IMR-90 (cell line): ENCODE data around the gene COL17A1. TPM values are rescaled to one million over a fixed set of nuclear protein-coding genes. Genes with fewer than 3 reads are reported as not detected.

ENCODE experiments used
- ATAC-seq: fragments of 200-7000 bp; cut with Tn5 transposase; 2 replicates; pipeline ENCODE4 v1.9.1; 2020; ENCODE audit warnings: low read depth, mild to moderate bottlenecking, moderate library complexity
- BruUV-seq: library from RNA; stranded (reverse); fragments of 400-500 nt; replicated peaks from 2 replicates; lab custom pipeline; 2021; lab: Mats Ljungman, UMichigan
- CTCF ChIA-PET: fragments of 300-600 bp; formaldehyde crosslinking; extraction: SDS; loops from one replicate; lab custom pipeline; 2021; ENCODE audit warnings: antibody characterized with exemption; lab: Yijun Ruan, JAX
- POLR2A ChIA-PET: fragments of 300-600 bp; sonication (Branson Sonifier 250); formaldehyde crosslinking; loops from one replicate; lab custom pipeline; 2022; ENCODE audit warnings: antibody characterized with exemption; ENCODE audit not compliant: unreplicated experiment; lab: Charles Lee
- DNase-seq: peaks from one replicate; pipeline ENCODE4 v3.0.0; 2013
- H2AFZ ChIP-seq: replicated peaks from 2 replicates; pipeline ENCODE3; 2013; ENCODE audit warnings: low read length, mild to moderate bottlenecking; ENCODE audit not compliant: poor library complexity
- H2AK5ac ChIP-seq: 2 replicates; pipeline ENCODE4 v1.6.1; 2013; ENCODE audit warnings: low read depth, low read length, inconsistent platforms
- H2AK9ac ChIP-seq: replicated peaks from 2 replicates; pipeline ENCODE3; 2013; ENCODE audit warnings: mild to moderate bottlenecking, low read depth, low read length, moderate library complexity; ENCODE audit not compliant: poor library complexity
- H2BK120ac ChIP-seq: 2 replicates; pipeline ENCODE4 v1.6.1; 2013; ENCODE audit warnings: low read depth, low read length, inconsistent platforms
- H2BK15ac ChIP-seq: 3 replicates; pipeline ENCODE4 v1.6.1; 2013; ENCODE audit warnings: low read depth, low read length, inconsistent platforms
- H2BK20ac ChIP-seq: 2 replicates; pipeline ENCODE4 v1.6.1; 2013; ENCODE audit warnings: low read depth, mild to moderate bottlenecking, inconsistent platforms, low read length, moderate library complexity
- H2BK5ac ChIP-seq: 2 replicates; pipeline ENCODE4 v1.6.1; 2013; ENCODE audit warnings: mild to moderate bottlenecking, low read depth, low read length, inconsistent platforms; ENCODE audit not compliant: poor library complexity, severe bottlenecking
- H3K14ac ChIP-seq: replicated peaks from 2 replicates; pipeline ENCODE4 v1.6.1; 2013; ENCODE audit warnings: low read depth, low read length, inconsistent platforms
- H3K18ac ChIP-seq: 2 replicates; pipeline ENCODE4 v1.6.1; 2013; ENCODE audit warnings: low read depth, low read length, control low read depth
- H3K23ac ChIP-seq: 2 replicates; pipeline ENCODE4 v1.6.1; 2013; ENCODE audit warnings: low read depth, low read length, inconsistent platforms
- H3K27ac ChIP-seq: 2 replicates; pipeline ENCODE4 v1.5.1; 2013; ENCODE audit warnings: mild to moderate bottlenecking, control low read depth, low read length; ENCODE audit not compliant: insufficient read depth
- H3K27me3 ChIP-seq: 2 replicates; pipeline ENCODE4 v1.6.1; 2013; ENCODE audit warnings: low read length; ENCODE audit not compliant: control insufficient read depth, insufficient read depth
- H3K36me3 ChIP-seq: 2 replicates; pipeline ENCODE4 v1.6.1; 2013; ENCODE audit warnings: low read length, mixed read lengths; ENCODE audit not compliant: control insufficient read depth, insufficient read depth
- H3K4ac ChIP-seq: 2 replicates; pipeline ENCODE4 v1.6.1; 2013; ENCODE audit warnings: low read depth, low read length, inconsistent platforms
- H3K4me1 ChIP-seq: 2 replicates; pipeline ENCODE4 v1.6.1; 2013; ENCODE audit warnings: low read length, mixed read lengths; ENCODE audit not compliant: control insufficient read depth, insufficient read depth
- H3K4me2 ChIP-seq: 2 replicates; pipeline ENCODE4 v1.6.1; 2013; ENCODE audit warnings: low read depth, mild to moderate bottlenecking, control low read depth, low read length, moderate library complexity
- H3K4me3 ChIP-seq: 2 replicates; pipeline ENCODE4 v1.5.1; 2013; ENCODE audit warnings: low read depth, mild to moderate bottlenecking, control low read depth, low read length, moderate library complexity; ENCODE audit not compliant: insufficient read depth
- H3K56ac ChIP-seq: 2 replicates; pipeline ENCODE4 v1.6.1; 2013; ENCODE audit warnings: low read length, inconsistent platforms; ENCODE audit not compliant: insufficient read depth; ENCODE audit errors: extremely low read depth
- H3K79me1 ChIP-seq, 2 experiments: 2 replicates each; pipeline ENCODE4 v1.6.1; 2013; ENCODE audit warnings: low read length in 2 of 2, inconsistent platforms in 1 of 2, low read depth in 1 of 2
- H3K9ac ChIP-seq: 2 replicates; pipeline ENCODE4 v1.6.1; 2013; ENCODE audit warnings: low read depth, low read length, control low read depth
- H3K9me1 ChIP-seq: 2 replicates; pipeline ENCODE4 v1.6.1; 2013; ENCODE audit warnings: low read length, inconsistent platforms; ENCODE audit not compliant: insufficient read depth
- H3K9me3 ChIP-seq: 2 replicates; pipeline ENCODE4 v1.6.1; 2013; ENCODE audit warnings: low read length; ENCODE audit not compliant: control insufficient read depth, insufficient read depth
- H4K20me1 ChIP-seq: 2 replicates; pipeline ENCODE4 v1.6.1; 2013; ENCODE audit warnings: low read length, inconsistent platforms; ENCODE audit not compliant: insufficient read depth
- H4K5ac ChIP-seq: 2 replicates; pipeline ENCODE4 v1.6.1; 2013; ENCODE audit warnings: mild to moderate bottlenecking, low read depth, low read length, control low read depth
- H4K8ac ChIP-seq, 2 experiments: 2 replicates each; pipeline ENCODE4 v1.6.1; 2013; ENCODE audit warnings: low read depth in 2 of 2, low read length in 2 of 2, control low read depth in 1 of 2, inconsistent platforms in 1 of 2
- H4K91ac ChIP-seq: 2 replicates; pipeline ENCODE4 v1.6.1; 2013; ENCODE audit warnings: low read depth, low read length, inconsistent platforms; ENCODE audit not compliant: insufficient read depth
- CEBPB ChIP-seq: IDR thresholded peaks from 2 replicates; pipeline ENCODE4 v1.6.1; 2012; ENCODE audit warnings: low read depth, low read length, improper control_type of control experiment
- CTCF ChIP-seq: conservative IDR thresholded peaks from 2 replicates; pipeline ENCODE4 v1.5.1; 2012; ENCODE audit warnings: mild to moderate bottlenecking, low read depth, low read length, improper control_type of control experiment
- ELK1 ChIP-seq: fragments of 150-350 bp; IDR thresholded peaks from 2 replicates; pipeline ENCODE4 v1.6.1; 2016; ENCODE audit warnings: low read depth, mild to moderate bottlenecking, low read length, moderate library complexity, borderline replicate concordance
- FOS ChIP-seq: fragments of 150-350 bp; IDR thresholded peaks from 2 replicates; pipeline ENCODE4 v1.6.1; 2016; ENCODE audit warnings: low read depth, low read length
- MAFK ChIP-seq: IDR thresholded peaks from 2 replicates; pipeline ENCODE4 v1.6.1; 2012; ENCODE audit warnings: low read depth, low read length, improper control_type of control experiment
- MAZ ChIP-seq: IDR thresholded peaks from 2 replicates; pipeline ENCODE4 v1.6.1; 2012; ENCODE audit warnings: low read depth, mild to moderate bottlenecking, low read length, improper control_type of control experiment, moderate library complexity, borderline replicate concordance
- MXI1 ChIP-seq: IDR thresholded peaks from 2 replicates; pipeline ENCODE4 v1.6.1; 2012; ENCODE audit warnings: low read depth, mild to moderate bottlenecking, low read length, moderate library complexity, borderline replicate concordance
- POLR2A ChIP-seq: IDR thresholded peaks from 2 replicates; pipeline ENCODE4 v1.6.1; 2012; ENCODE audit warnings: mild to moderate bottlenecking, low read depth, low read length
- RAD21 ChIP-seq: IDR thresholded peaks from 2 replicates; pipeline ENCODE4 v1.6.1; 2012; ENCODE audit warnings: low read length, improper control_type of control experiment
- RCOR1 ChIP-seq: IDR thresholded peaks from 2 replicates; pipeline ENCODE4 v1.6.1; 2012; ENCODE audit warnings: mild to moderate bottlenecking, low read length, improper control_type of control experiment; ENCODE audit not compliant: insufficient replicate concordance
- RFX5 ChIP-seq: IDR thresholded peaks from 2 replicates; pipeline ENCODE4 v1.8.0; 2012; ENCODE audit warnings: low read depth, mild to moderate bottlenecking, low read length, moderate library complexity
- SMC3 ChIP-seq: fragments of 150-350 bp; IDR thresholded peaks from 2 replicates; pipeline ENCODE4 v1.6.1; 2016; ENCODE audit warnings: low read depth, mild to moderate bottlenecking, antibody characterized with exemption, low read length, moderate library complexity
- WGBS, 2 experiments: methylation state at CpG; one replicate each; pipeline versions ENCODE4 v1.1.5 to v1.1.7; 2013; ENCODE audit warnings: missing lambda C conversion rate in 2 of 2; ENCODE audit not compliant: insufficient read length in 1 of 2; ENCODE audit errors: extremely low coverage in 2 of 2; 5-methylcytosine and 5-hydroxymethylcytosine counted together
- dilution Hi-C: fragments of 300-500 bp; cut with HindIII; formaldehyde crosslinking; loops from one replicate; pipeline ENCODE4 v1.14.3; 2018; ENCODE audit warnings: low sequenced_read_pairs; ENCODE audit not compliant: unreplicated experiment
- in situ Hi-C: fragments of 300-500 bp; cut with MboI; formaldehyde crosslinking; loops from 3 replicates; pipeline ENCODE4 v1.14.3; 2019; ENCODE audit warnings: low sequenced_read_pairs, inconsistent platforms, mixed read lengths
- intact Hi-C: fragments of 100-400 bp; cut with micrococcal nuclease; formaldehyde crosslinking; loops from 2 replicates; pipeline ENCODE4 v1.10.0; 2022
- polyA plus RNA-seq, 3 experiments: library from polyadenylated mRNA; depleted of rRNA; stranded (reverse); fragments of >200 nt; gene quantifications; 2 replicates each; pipeline ENCODE4 v1.2.3, GENCODE V29; 2012; ENCODE audit warnings: low replicate concordance in 1 of 3
- total RNA-seq: library from RNA; depleted of rRNA; stranded (reverse); fragments of >200 nt; gene quantifications from 2 replicates; pipeline ENCODE4 v1.2.3, GENCODE V29; 2012

Gene COL17A1
- total and polyA plus RNA-seq, 2 of the 4 experiments (the other 2 are of a cell fraction) = 0.14 to 0.18 TPM

GRCh38 chr10:104040862-104041789 is 44.6 kb downstream of the COL17A1 start:
- H3K9me1 ChIP-seq = peaks cover 6% of the 10 kb centered on the region; the same call in 1 of the 2 replicates

More at GRCh38 chr10:104040862-104041789, 44.6 kb downstream of the COL17A1 start:
- Histone ChIP-seq H3K4me1 (no peaks in the 10 kb centered on the region), H2AK5ac (no peak overlapping the region), H3K36me3 (no peaks in the 10 kb centered on the region), H3K9me3 (no peaks in the 10 kb centered on the region), H3K14ac (no peak overlapping the region), H3K4ac (no peak overlapping the region), H3K56ac (no peak overlapping the region), H4K91ac (no peak overlapping the region), H3K18ac (no peak overlapping the region), H2BK15ac (no peak overlapping the region), H3K4me3 (no peak overlapping the region), H3K27me3 (no peaks in the 10 kb centered on the region), H2BK5ac (no peak overlapping the region), H3K23ac (no peak overlapping the region), H3K79me1 (no peaks in the 10 kb centered on the region), H4K8ac (no peak overlapping the region), H3K27ac (no peak overlapping the region), H3K4me2 (no peak overlapping the region), H4K20me1 (no peaks in the 10 kb centered on the region), H3K9ac (no peak overlapping the region), H2AFZ (no peak overlapping the region), H2BK120ac (no peak overlapping the region), H4K5ac (no peak overlapping the region), H2BK20ac (no peak overlapping the region), H2AK9ac (no peak overlapping the region)
- no peak for DNase-seq
- dilution Hi-C loops (no loop called here), in situ Hi-C loops (loop anchor here (5.0 kb wide), 1 partner anchor 166 kb away; no protein-coding TSS in a partner anchor), intact Hi-C loops (loop anchor here (5.0 kb wide), 1 partner anchor 154 kb away; no protein-coding TSS in a partner anchor)
- ChIA-PET POLR2A (no interaction called here), CTCF (interaction anchor here (0.6 kb wide), 1 partner anchor 124 kb away, joined by 10 read pairs; no protein-coding TSS in a partner anchor)
- TF ChIP-seq CTCF = no peak
- no peak for TF ChIP-seq FOS
- TF ChIP-seq POLR2A = no peak
- no peak for TF ChIP-seq RCOR1
- TF ChIP-seq RFX5 = no peak
- TF ChIP-seq SMC3 = no peak
- TF ChIP-seq MXI1 = no peak
- TF ChIP-seq ELK1 = no peak
- no peak for TF ChIP-seq RAD21
- no peak for TF ChIP-seq CEBPB
- TF ChIP-seq MAFK = no peak
- no peak for TF ChIP-seq MAZ
- no CpG with 5 or more reads among the region's 9 CpGs for WGBS, 2 experiments
- ATAC-seq = no peak
- no TSS peak for BruUV-seq
